ENCODE results near the gene PLCL2. TPM values are rescaled to one million over a fixed set of nuclear protein-coding genes. Genes with fewer than 3 reads are reported as not detected.

Gene PLCL2
- total RNA-seq, 1 experiment from 2014 or later: 32.1 TPM

DNA sequence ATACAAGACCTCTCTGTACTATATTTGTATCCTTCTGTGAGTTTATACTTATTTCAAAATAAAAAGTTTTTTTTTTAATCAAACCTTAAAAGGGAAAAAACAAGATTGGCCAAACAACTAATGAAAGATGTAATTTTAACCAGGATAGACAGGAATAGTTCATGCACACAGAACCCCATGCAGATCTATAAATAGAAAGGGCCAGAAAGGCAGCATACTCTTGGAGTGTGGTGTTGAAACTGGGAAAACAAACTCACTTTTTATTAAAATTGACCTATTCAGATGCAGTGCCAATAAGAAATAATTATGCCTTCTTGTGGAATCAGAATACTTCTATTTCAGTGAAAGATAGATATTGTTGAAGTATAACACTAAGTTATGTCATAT, 204.6 kb downstream of the PLCL2 start:
- Histone ChIP-seq H3K79me1 (ENCODE audit: insufficient read depth, low read depth, low read length, poor library complexity, severe bottlenecking) (no peaks in the 10 kb centered on the region), H3K4ac (ENCODE audit: low read depth, low read length) (no peak overlapping the region), H4K91ac (ENCODE audit: insufficient read length, low read depth, low read length) (no peak overlapping the region), H3K14ac (ENCODE audit: insufficient read depth, low read length) (no peak overlapping the region), H2BK20ac (ENCODE audit: low read depth, low read length, poor library complexity, severe bottlenecking) (no peak overlapping the region), H3K9me3 (ENCODE audit: control insufficient read depth, low read depth, low read length) (no peaks in the 10 kb centered on the region), H4K5ac (ENCODE audit: insufficient read length, low read depth, low read length) (no peak overlapping the region), H2BK120ac (ENCODE audit: low read depth, low read length, poor library complexity, severe bottlenecking) (no peak overlapping the region), H4K20me1 (ENCODE audit: control insufficient read depth, insufficient read depth, insufficient read length) (no peaks in the 10 kb centered on the region), H4K8ac (replicated peaks; ENCODE audit: insufficient read length, low read depth, low read length) (no peak overlapping the region), H3K18ac (ENCODE audit: insufficient read length, low read depth, low read length) (no peak overlapping the region), H3K56ac (ENCODE audit: insufficient read length, low read depth, low read length) (no peak overlapping the region), H3K9ac (ENCODE audit: extremely low read depth, insufficient read length, low read length) (no peak overlapping the region), H3T11ph (ENCODE audit: low read length) (no peak overlapping the region), H3K23me2 (ENCODE audit: insufficient read length, low read depth, low read length, poor library complexity, severe bottlenecking) (no peaks in the 10 kb centered on the region), H2BK12ac (ENCODE audit: insufficient read length, low read depth, low read length) (no peak overlapping the region), H3K4me2 (ENCODE audit: insufficient read depth, insufficient read length, low read length) (no peak overlapping the region), H3K27ac (ENCODE audit: insufficient read length, low read depth, low read length) (no peak overlapping the region), H2BK5ac (ENCODE audit: insufficient read length, low read length) (no peak overlapping the region), H2AFZ (ENCODE audit: low read length) (no peak overlapping the region), H2AK5ac (ENCODE audit: insufficient read length, low read length) (no peak overlapping the region), H3K23ac (ENCODE audit: insufficient read length, low read depth, low read length) (no peak overlapping the region), H3K79me2 (ENCODE audit: insufficient read depth, low read length) (no peaks in the 10 kb centered on the region), H3K27me3 (ENCODE audit: insufficient read depth, low read length) (no peaks in the 10 kb centered on the region), H3K4me1 (ENCODE audit: insufficient read depth, low read length) (no peaks in the 10 kb centered on the region), H2BK15ac (ENCODE audit: low read depth, low read length) (no peak overlapping the region)
- Mint-ChIP-seq H3K9me3 (peaks cover 3 to 5% of the 10 kb centered on the region in 2 experiments; a peak in 2 of 5 replicates), H3K27ac (no peak overlapping the region), H3K4me3 (no peak overlapping the region), H3K27me3 (ENCODE audit: low read depth) (no peaks in the 10 kb centered on the region), H3K36me3 (ENCODE audit: insufficient read depth in 1 of 3, low read depth in 3 of 3) (peaks cover 1 to 28% (median 17%) of the 10 kb centered on the region in 3 experiments; a peak in 6 of 7 replicates), H3K4me1 (peaks cover 50 to 51% of the 10 kb centered on the region in 2 experiments)
- TF ChIP-seq, protein P1, sequence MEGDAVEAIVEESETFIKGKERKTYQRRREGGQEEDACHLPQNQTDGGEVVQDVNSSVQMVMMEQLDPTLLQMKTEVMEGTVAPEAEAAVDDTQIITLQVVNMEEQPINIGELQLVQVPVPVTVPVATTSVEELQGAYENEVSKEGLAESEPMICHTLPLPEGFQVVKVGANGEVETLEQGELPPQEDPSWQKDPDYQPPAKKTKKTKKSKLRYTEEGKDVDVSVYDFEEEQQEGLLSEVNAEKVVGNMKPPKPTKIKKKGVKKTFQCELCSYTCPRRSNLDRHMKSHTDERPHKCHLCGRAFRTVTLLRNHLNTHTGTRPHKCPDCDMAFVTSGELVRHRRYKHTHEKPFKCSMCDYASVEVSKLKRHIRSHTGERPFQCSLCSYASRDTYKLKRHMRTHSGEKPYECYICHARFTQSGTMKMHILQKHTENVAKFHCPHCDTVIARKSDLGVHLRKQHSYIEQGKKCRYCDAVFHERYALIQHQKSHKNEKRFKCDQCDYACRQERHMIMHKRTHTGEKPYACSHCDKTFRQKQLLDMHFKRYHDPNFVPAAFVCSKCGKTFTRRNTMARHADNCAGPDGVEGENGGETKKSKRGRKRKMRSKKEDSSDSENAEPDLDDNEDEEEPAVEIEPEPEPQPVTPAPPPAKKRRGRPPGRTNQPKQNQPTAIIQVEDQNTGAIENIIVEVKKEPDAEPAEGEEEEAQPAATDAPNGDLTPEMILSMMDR (conservative IDR thresholded peaks at IDR 0.05): no peak
- no peak for DNase-seq
